NCI-H345 treated with DMSO at 0.1 percent for 48 hours (cell line): Measurements from ENCODE around the gene TP63.
"Not testable (repeated sequence)": the region's sequence is repeated elsewhere in the genome, so short reads cannot be mapped to it uniquely, and the experiment has no call there.

Experiments used
- DNase-seq: peaks from one replicate; lab custom pipeline; 2025; ENCODE audit not compliant: unreplicated experiment; lab: John Stamatoyannopoulos, UW

Gene TP63

GRCh38 chr3:189631373-189631408, at the start of gene TP63:
TSS of gene TP63 (plus strand) at chr3:189631389. CDS start at chr3:189631516, 127 bp downstream.
- no peak for DNase-seq

- DNase-seq, result no peak
Measured at GRCh38 chr3:189582179-189582578, 49.0 kb upstream of the TP63 start.

GRCh38 chr3:189584645-189585044, 46.5 kb upstream of the TP63 start:
- no peak for DNase-seq

GRCh38 chr3:189586941-189587663, 44.1 kb upstream of the TP63 start:
- no peak for DNase-seq

- no peak for DNase-seq
Measured at GRCh38 chr3:189587664-189588040, 43.5 kb upstream of the TP63 start.

- DNase-seq, result no peak
Measured at GRCh38 chr3:189588070-189588469, 43.1 kb upstream of the TP63 start.

- DNase-seq, result no peak
Measured at GRCh38 chr3:189588475-189589178, 42.6 kb upstream of the TP63 start.

GRCh38 chr3:189589179-189589569, 42.0 kb upstream of the TP63 start:
- DNase-seq, result no peak

- no peak for DNase-seq
Measured at GRCh38 chr3:189590223-189590622, 41.0 kb upstream of the TP63 start.

GRCh38 chr3:189593581-189593980, 37.6 kb upstream of the TP63 start:
- DNase-seq, result no peak

- not testable (repeated sequence) for DNase-seq
Measured at GRCh38 chr3:189596078-189596979, 34.9 kb upstream of the TP63 start.

- no peak for DNase-seq
Measured at GRCh38 chr3:189597918-189598317, 33.3 kb upstream of the TP63 start.

GRCh38 chr3:189598530-189599225, 32.5 kb upstream of the TP63 start:
- no peak for DNase-seq

- no peak for DNase-seq
Measured at GRCh38 chr3:189602471-189602870, 28.7 kb upstream of the TP63 start.

- no peak for DNase-seq
Measured at GRCh38 chr3:189605717-189606116, 25.5 kb upstream of the TP63 start.

GRCh38 chr3:189606774-189607173, 24.4 kb upstream of the TP63 start:
- no peak for DNase-seq

GRCh38 chr3:189612641-189613040, 18.5 kb upstream of the TP63 start:
- DNase-seq, result not testable (repeated sequence)

GRCh38 chr3:189613122-189613521, 18.1 kb upstream of the TP63 start:
- no peak for DNase-seq

- DNase-seq, result no peak
Measured at GRCh38 chr3:189621948-189622603, 9.1 kb upstream of the TP63 start.

- DNase-seq, result no peak
Measured at GRCh38 chr3:189622629-189623028, 8.6 kb upstream of the TP63 start.

- no peak for DNase-seq
Measured at GRCh38 chr3:189624130-189624529, 7.1 kb upstream of the TP63 start.
